T follicular helper cell (primary cell): Measurements from ENCODE around the gene GTPBP2.

Source experiments
- DNase-seq: peaks from one replicate; pipeline ENCODE4 v3.0.0-alpha.2; 2020; ENCODE audit warnings: low read depth
- total RNA-seq, 2 experiments: gene quantifications; one replicate each; lab custom pipeline; 2026; lab: John Stamatoyannopoulos, UW

The GTPBP2 gene, protein sequence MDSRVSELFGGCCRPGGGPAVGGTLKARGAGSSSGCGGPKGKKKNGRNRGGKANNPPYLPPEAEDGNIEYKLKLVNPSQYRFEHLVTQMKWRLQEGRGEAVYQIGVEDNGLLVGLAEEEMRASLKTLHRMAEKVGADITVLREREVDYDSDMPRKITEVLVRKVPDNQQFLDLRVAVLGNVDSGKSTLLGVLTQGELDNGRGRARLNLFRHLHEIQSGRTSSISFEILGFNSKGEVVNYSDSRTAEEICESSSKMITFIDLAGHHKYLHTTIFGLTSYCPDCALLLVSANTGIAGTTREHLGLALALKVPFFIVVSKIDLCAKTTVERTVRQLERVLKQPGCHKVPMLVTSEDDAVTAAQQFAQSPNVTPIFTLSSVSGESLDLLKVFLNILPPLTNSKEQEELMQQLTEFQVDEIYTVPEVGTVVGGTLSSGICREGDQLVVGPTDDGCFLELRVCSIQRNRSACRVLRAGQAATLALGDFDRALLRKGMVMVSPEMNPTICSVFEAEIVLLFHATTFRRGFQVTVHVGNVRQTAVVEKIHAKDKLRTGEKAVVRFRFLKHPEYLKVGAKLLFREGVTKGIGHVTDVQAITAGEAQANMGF
- total RNA-seq: 47.9 to 67.7 reads per million in 2 experiments

DNA sequence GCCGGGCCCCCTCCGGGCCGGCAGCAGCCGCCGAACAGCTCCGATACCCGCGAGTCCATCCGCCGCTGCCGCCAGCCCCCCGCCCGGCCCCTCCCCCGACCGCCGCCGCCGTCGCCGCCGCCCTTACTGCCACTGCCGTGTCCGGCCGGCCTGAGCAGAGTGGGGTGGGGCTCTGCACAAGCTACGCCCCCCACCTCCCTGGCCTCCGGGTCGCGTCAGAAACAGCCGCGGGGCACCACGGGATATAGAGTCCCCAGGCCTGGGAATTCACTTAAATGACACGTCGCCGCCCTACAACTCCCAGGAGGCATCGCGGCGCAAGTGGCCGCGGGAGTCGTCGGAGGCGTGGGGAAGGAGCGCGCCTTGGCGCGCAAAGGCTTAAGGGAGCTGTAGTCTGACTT is at the start of gene GTPBP2:
TSS of gene GTPBP2 (minus strand) at position 161 of the 401 bp plus-strand sequence. CDS start at position 59, 102 bp downstream.
- DNase-seq: peak; percentile 94

DNA sequence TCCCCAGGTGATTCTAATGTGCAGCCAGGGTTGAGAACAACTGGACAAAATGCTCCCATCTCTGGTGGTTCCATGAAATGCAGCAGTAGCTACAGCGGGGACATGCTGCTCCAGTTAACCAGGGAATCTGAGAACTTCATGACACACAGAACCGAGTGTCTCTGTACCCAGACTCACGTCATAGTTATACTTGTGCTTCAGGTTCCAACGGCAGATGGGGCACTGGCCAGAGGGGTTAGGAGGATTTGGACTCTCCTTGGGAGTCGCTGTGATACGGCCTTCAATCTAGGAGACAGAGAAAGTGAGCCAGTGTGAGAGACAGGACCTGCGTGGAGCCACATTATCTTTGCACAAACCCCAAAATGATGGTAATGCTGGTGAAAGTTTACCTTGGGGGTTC is 49.3 kb upstream of the GTPBP2 start:
- no peak for DNase-seq

DNA sequence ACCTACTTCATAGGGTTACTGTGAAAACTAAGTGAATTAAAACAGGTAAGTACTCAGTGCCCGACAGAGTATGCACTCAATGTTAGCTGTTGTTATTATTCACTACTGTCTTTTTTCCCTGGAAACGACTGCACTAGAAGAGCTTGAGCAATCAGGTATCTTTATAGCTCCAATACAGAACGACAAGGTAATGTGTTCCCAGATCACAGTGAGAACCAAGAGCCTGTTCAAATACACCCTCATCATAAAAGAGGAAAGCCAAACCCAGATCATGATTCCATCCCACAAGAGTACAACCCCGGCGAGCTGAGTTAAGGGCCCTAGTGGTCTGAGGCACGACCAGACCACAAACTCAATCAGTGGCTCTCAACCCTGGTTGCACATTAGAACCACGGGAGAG is 48.7 kb upstream of the GTPBP2 start:
- no peak for DNase-seq

DNA sequence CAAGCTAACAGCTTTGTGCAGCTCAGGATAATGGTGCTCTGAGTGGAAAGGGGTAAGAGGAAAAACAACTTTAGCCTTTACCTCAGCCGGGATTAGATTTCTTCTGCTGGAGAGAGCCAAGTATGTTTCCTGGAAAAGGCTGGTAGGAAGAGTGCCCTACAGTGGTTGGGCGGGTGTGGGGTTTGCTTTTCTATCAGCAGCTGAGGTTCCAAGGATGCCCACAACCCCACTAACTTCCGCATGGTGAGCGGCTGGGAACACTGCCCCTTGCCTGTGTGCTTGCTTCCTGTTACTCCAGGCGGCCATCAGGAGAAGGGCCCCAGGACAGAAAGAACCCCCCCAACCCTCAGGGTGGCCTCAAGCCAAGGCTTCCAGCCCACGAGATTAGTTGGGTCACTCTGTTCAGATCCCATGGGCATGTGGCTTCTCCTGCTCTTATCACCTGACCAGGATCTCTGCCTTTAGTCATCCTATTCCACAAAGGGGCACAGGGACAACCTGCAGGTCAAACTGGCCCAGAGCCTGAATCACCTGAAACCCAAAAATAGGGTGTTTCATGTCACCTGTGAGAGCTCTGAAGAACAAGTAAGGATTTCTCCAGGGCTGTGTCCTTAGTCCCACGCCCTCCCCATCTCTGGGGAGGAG is 48.0 kb upstream of the GTPBP2 start:
- no peak for DNase-seq

DNA sequence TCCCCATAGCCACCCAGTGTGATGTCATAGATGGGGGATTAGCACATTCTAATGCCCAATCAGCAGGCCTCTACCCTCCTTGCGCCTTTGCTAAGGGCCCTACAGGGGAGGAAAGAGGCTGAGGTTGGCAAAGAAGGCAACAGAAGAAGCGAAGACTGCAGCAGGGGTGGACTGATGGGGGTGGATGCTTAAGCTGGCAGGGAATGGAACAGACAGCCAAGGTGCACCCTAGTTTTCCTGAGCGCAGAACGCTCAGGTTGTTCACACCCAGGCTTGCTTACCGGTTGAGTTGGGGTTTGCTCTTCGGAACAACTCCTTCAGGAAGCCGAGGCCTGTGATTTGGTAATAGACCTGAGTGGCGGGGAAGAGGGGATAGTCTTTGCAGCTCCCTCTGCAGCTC is 45.9 kb upstream of the GTPBP2 start:
- no peak for DNase-seq

DNA sequence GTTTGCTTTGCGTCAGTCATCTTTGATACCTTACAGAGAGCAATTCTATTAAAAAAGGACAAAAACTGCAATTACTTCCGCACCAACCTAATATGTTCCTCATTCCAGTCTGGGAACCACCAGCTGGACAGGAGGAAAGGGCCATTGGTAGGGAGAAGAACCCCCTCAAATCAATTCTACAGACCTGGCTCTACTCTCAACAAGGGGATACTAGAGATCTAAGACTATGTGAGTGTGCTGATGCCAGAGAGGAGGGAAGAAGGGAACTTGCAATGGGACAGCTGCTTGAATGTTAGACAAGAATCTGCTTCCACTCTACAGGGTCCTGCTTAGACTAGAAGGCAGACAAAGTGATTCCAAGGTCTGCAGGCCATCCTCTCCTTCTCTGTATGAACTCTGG is 45.2 kb upstream of the GTPBP2 start:
- DNase-seq: no peak

DNA sequence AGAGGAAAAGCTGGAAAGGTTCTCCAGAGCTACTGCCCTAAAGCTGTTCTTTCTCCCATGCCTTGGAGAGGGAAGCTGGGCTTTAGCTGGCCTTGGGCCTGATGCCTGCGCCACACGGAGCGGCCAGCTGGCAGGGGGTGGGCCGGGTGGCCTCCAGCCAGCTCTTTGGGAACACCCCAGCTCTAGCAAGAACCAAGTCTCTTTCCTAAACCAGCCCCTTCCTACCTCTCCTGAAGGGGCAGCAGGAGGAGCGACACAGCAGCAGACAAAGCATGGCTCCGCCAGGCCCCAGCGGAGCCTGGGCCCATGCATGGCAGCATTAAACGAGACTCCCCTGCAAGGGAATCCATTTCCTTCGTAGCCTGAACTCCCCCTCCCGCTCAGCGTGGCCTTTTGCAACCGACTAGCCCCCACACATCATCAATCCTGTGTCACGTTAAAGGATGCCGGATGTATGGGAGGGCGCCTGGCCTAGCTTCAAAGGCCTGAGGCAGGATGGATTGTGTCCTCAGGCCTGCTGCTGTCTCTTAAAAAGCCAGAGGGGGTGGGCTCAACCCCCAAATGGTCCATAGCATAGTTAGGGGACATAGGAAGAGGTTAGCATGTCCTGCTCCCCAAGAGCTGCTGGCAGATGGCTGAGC is 44.5 kb upstream of the GTPBP2 start:
- no peak for DNase-seq

DNA sequence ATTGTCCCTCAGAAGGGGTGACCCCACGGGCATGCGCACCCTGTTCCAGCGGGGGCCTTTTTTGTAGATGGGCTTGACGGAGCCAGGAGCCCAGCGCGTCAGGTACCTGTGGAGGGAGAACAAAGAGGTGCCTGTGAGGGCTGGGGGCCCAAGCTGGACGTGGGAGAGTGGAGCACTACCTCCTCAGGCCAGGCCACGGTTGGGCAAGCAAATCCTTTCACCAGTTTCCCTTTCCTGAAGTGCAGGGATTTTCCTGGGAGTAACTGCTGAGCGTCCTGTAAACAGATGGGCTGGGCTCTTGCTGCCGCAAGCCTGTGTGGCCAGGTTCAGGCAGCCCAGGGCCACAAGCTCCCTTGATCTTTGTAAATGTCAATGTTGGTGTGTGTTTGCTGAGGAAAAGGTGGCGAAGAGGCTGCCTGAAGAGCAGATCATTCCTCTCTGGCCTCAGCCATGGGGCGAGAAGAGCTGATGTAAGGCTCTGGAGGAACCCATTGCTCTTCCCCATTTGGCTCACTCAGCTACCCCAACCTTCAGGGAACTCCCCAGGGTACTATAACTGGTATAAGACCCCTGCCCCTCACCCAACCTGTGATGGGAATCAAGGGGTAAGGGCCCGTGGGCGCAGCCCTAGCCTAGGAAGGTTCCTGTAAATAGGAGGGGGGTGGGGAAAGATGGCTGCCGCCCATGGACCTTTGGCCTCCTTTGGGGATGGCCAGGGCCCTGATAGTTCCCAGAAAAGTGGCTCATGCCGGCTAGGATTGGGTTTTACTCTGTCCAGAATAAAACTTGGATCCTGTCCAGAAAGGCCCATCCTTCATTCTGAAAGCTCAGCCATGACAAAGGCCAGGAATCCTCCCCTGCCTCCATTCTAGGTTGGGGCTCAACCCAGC is 43.0 kb upstream of the GTPBP2 start:
- no peak for DNase-seq

DNA sequence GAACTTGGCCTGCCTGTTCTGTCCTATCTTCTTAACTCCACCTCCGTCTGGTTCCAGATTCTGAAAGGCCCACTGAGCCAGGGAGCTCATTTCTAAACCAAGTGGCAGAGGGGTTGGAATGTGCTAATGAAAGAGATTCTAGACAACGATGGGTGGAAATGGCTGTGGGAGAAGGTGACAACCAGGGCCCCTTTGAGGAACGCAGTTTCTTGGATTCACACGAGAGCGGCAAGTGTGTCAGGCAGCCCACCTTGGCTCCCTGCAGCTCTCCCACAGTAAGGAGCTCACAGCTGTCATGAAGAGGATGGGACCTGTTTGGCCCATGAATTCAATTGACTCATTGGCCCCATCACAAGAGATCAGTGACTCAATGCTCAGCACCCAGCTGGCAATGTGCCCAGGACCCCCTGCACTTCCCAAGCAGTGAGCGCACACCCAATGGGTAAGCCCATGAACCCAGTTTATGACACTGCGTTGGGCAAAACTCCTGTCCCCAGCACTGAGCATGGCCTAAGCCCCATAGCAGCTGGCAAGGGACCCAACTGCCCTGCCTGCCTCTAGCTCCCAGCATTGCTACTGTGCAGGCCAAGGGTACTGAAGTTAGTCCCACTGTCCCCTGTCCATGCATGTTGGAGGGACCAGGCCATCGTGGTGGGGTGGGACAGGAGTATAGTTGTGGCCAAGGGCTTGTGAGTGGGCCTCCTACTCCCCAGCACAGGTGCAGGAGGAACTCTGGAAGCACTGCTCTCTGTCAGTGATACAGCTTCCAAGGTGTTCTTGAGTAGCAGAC is 42.1 kb upstream of the GTPBP2 start:
- DNase-seq: no peak

DNA sequence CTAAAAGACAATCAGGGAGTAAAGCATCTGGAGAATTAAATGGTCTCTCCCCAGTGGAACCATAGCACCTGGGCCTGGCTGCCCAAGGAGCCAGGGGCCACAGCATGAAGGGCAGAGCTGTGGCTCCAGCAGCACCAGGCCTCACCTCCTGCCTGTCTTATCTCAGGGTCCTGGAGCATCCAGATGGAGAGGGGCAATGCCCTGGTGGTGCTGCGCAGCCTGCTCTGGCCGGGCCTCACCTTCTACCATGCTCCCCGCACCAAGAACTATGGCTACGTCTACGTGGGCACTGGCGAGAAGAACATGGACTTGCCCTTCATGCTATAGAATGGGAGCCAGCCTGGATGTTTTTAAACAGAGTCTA is 41.5 kb upstream of the GTPBP2 start:
- no peak for DNase-seq

DNA sequence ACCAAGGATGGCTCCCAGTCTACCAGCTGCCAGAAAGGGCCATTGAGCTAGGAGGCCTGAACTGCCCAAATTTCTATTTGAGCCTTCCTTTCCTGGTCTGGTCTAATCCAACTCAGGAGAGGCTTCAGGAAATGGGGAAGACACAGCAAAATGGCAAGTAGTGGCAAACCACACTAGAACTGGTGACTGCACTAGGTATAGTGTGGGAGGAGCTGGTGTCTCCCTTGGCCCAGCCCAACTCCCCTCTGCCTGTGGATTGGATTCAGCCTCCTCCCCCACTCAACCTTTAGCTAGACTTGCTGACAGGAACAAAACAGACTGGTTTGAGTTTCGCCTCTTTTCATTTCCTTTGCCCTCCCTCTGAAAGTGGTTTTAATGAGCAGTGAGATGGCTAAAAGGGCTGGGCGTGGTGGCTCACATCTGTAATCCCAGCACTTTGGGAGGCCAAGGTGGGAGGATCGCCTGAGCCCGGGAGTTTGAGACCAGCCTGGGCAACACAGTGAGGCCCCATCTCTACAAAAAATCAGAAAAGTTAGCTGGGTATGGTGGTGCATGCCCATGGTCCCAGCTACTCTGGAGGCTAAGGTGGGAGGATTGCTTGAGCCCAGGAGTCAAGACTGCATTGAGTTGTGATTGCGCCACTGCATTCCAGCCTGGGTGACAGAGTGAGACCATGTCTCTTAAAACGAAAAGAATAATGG is 41.0 kb upstream of the GTPBP2 start:
- DNase-seq: no peak

DNA sequence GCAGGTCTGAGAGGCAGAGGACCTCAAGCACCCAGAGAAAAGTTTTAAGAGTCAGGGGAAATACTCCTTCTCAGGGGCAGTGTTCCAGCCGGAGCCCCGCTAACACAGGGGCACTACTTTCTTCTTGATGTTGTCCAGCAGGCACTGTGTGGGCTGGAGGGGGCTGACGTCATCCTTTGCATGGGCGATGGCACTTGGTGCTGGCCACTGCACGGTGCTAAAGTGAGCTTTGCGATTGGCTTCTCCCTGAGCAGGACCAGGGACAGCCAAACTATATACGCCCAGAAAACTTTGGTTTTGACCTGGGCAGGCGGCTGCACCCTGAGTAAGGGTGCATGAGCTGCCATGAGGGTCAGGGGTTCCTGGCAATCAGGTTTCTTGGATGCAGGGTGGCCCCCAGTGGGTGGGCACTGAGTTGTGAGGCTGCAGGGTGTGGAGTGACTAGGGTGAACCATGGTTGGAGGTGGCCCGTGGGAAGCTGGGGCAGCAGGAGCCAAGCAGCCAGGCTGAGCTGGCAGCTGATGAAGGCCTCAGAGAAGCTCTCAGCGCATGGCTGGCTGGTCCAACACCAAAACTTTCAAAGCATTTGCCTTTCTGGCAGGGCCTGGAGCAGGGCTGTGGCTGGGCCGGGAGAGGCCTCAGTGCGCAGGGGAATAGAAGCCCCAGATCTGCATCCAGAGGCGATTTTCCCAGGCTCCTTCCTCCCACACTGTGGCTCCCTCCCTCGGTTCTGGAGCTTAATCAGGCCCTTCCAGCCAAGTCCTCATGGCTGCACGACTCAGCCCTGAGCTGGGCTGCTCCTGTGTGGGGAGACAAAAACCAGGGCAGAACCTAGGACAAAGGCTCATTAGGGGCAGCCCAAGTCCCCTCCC is 40.2 kb upstream of the GTPBP2 start:
- no peak for DNase-seq

DNA sequence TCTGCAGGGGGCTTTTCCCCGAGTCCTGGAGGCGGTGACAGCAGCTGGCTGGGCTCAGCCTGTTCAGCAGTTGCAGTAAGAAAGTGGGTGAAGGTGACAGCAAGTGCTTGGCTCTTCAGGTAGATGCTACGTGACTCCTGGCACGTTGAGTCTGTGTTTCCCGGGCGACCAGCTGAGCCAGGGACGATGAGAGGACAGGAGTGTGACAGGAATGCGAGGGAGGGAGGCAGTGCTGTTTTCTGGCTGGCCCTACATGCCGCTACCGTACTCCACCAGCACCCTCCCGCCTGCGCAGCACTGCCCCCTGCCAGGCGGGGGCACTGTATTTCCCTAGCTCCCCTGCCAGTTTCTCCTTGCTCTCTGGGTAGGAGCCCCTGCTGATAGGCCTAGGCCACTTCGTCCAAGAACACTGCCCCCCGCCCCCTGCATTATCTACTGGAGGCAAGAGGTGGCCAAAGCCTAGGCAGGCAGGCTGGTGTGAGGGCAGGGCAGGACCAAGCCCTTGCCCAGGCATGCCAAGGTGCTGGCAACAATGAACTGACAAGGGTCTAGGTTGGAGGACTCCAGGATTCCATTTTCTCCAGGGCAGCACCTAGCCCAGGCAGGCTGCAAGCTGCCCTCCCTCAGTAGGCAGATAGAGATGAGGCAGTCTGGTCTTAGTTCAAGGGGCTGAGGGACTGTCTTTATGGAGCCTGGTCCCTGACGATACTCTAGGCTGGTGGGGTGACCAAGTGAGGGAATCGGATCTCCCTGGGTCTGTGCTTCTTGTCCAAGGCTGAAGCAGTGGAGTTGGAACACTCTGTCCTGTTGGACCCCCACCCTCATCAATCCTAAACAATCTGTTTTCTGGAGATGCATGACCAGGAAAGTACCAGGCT is 39.3 kb upstream of the GTPBP2 start:
- peak; percentile 21 for DNase-seq

DNA sequence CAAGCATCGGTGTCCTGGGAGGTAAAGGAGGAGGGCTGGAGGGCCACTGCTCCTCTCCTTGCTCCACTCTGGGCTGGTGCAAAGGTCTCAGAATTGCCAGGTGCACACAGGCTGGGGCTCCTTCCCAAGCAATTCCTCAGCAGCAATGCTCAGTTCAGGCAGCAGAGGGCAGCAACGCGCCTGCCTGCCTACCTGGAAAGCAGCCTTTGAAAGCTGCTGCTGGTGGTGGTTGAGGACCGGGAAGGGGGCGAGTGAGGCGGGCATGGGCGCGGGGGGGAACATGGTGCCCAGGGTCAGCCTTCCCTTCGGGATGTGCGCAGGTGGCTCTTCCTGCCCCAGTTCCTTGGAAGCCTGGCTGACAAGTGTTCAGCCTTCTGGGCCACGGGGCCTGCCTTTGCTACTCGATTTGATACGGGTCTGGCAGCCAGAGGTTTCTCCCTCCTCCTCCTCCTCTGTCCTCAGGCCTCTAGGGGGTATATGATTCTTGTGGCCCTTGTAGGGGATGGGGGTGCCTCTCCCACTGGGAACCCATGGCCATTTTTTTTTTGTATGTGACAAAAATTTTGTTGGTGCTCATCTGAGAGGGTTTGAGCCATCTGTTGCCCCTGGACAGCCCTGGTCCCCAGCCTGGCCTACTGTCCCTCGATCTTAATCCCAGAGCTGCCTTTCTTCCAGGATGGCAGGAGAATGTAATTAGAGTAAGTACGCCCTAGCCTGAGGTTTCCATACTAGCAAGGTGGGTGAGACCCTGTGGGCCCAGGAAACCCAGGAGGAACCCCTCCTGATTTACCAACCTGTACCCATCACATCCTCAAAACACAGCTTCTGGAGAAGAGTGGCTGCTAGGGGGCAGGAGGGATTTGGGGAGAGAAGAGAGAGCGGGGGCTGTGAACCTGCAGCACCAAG is 38.4 kb upstream of the GTPBP2 start:
- DNase-seq: peak; percentile 73

DNA sequence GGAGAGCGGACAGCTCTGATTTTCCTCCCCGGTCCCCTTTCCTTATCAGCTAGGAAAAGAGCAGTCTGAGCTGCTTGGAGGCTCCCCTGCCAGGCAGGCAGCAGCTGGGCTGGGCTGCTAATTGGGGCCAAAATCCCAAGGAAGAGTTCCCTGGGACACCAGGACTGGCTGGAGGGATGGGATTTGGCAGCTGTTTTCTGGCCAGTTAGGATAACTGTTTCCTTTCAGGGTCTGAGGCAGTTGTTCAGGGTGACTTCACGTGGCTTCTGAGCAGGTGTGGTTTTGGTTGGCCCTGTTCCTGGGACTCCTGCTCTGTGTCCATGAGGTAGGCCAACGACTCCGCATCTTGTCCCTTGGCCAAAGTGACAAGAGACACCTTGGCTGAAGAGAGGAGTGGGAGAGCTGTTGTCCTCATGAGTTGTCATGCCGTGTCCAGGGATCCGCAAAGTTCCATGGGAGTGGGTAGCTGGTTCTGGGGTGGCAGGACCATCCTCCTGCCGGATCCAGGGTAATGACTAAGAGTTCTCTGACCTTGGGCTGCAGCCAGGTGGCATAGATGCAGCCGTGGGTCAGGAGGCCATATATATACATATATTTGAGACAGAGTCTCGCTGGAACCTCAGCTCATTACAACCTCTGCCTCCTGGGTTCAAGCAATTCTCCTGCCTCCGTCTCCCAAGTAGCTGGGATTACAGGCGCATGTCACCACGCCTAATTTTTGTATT is 37.3 kb upstream of the GTPBP2 start:
- DNase-seq: no peak

DNA sequence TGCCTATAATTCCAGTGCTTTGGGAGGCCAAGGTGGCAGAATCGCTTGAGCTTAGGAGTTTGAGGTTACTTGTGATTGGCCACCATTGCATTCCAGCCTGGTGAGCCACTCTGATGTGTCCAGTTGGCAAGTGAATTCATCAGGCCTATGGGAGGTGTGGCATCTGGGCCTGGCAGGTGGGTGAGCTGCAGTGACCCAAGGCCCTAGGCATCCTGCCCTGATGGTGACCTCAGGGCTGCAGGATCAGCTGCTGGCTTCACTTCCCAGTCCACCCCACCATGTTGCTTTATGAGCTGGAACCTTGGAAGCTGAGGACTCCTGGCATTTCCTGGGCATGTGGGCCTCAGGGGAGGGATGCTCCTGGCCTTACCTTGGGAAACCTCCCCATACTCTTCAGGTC is 36.3 kb upstream of the GTPBP2 start:
- no peak for DNase-seq
